Cortex of kidney (tissue), 1 donor: ENCODE measurements around the gene DDX10.

Source experiments
- DNase-seq: peaks from one replicate; lab custom pipeline; 2025; lab: John Stamatoyannopoulos, UW

DDX10 gene

GRCh38 chr11:108872781-108873291, 208.0 kb downstream of the DDX10 start:
- DNase-seq, result no peak

GRCh38 chr11:108873310-108873709, 208.4 kb downstream of the DDX10 start:
- DNase-seq, result no peak

- DNase-seq, result no peak
Measured at GRCh38 chr11:108873941-108874340, 209.1 kb downstream of the DDX10 start.

- DNase-seq, result no peak
Measured at GRCh38 chr11:108875134-108875533, 210.3 kb downstream of the DDX10 start.

GRCh38 chr11:108877178-108877577, 212.3 kb downstream of the DDX10 start:
- DNase-seq, result no peak

- no peak for DNase-seq
Measured at GRCh38 chr11:108880510-108880909, 215.6 kb downstream of the DDX10 start.

- DNase-seq, result no peak
Measured at GRCh38 chr11:108881131-108881530, 216.3 kb downstream of the DDX10 start.

GRCh38 chr11:108882211-108882831, 217.5 kb downstream of the DDX10 start:
- DNase-seq, result no peak

GRCh38 chr11:108886005-108886659, 221.3 kb downstream of the DDX10 start:
- no peak for DNase-seq

- no peak for DNase-seq
Measured at GRCh38 chr11:108886660-108887009, 221.8 kb downstream of the DDX10 start.

- DNase-seq, result no peak
Measured at GRCh38 chr11:108887436-108888238, 222.8 kb downstream of the DDX10 start.

- DNase-seq, result no peak
Measured at GRCh38 chr11:108890482-108891105, 225.7 kb downstream of the DDX10 start.

GRCh38 chr11:108891143-108891542, 226.3 kb downstream of the DDX10 start:
- no peak for DNase-seq

- no peak for DNase-seq
Measured at GRCh38 chr11:108891909-108892511, 227.1 kb downstream of the DDX10 start.

GRCh38 chr11:108895579-108896480, 231.0 kb downstream of the DDX10 start:
- no peak for DNase-seq

- DNase-seq, result no peak
Measured at GRCh38 chr11:108897071-108897481, 232.2 kb downstream of the DDX10 start.

GRCh38 chr11:108897916-108898315, 233.0 kb downstream of the DDX10 start:
- DNase-seq, result no peak

GRCh38 chr11:108901359-108901758, 236.5 kb downstream of the DDX10 start:
- no peak for DNase-seq

GRCh38 chr11:108902027-108902469, 237.2 kb downstream of the DDX10 start:
- DNase-seq, result no peak

- DNase-seq, result no peak
Measured at GRCh38 chr11:108904480-108904879, 239.6 kb downstream of the DDX10 start.

GRCh38 chr11:108906329-108906728, 241.5 kb downstream of the DDX10 start:
- no peak for DNase-seq
